MCF 10A (cell line): ENCODE measurements around the gene ATG12. TPM values are rescaled to one million over a fixed set of nuclear protein-coding genes. Genes with fewer than 3 reads are reported as not detected.

ENCODE experiments used
- BruUV-seq: library from RNA; stranded (reverse); fragments of 400-500 nt; replicated peaks from 2 replicates; lab custom pipeline; 2021; lab: Mats Ljungman, UMichigan
- CTCF ChIA-PET: fragments of 300-600 bp; sonication (Branson Sonifier 250); formaldehyde crosslinking; extraction: SDS; loops from one replicate; lab custom pipeline; 2021; ENCODE audit warnings: antibody characterized with exemption, inconsistent platforms; lab: Yijun Ruan, JAX
- POLR2A ChIA-PET: fragments of 300-600, 350-650 bp; sonication (Branson Sonifier 250); formaldehyde crosslinking; extraction: SDS; loops from one replicate; lab custom pipeline; 2020; ENCODE audit warnings: antibody characterized with exemption, inconsistent platforms; lab: Yijun Ruan, JAX
- DNase-seq: peaks from one replicate; pipeline ENCODE4 v3.0.0-alpha.2; 2018; ENCODE audit not compliant: unreplicated experiment
- H3K27ac Mint-ChIP-seq: one replicate; pipeline ENCODE4 v1.8.0; 2022; ENCODE audit warnings: mild to moderate bottlenecking, low read depth, mixed read lengths; ENCODE audit not compliant: unreplicated experiment
- H3K27me3 Mint-ChIP-seq: one replicate; pipeline ENCODE4 v1.8.0; 2022; ENCODE audit warnings: mixed read lengths; ENCODE audit not compliant: insufficient read depth, unreplicated experiment
- H3K36me3 Mint-ChIP-seq: one replicate; pipeline ENCODE4 v1.8.0; 2022; ENCODE audit warnings: mild to moderate bottlenecking, moderate library complexity, mixed read lengths; ENCODE audit not compliant: insufficient read depth, unreplicated experiment
- H3K4me1 Mint-ChIP-seq: one replicate; pipeline ENCODE4 v1.8.0; 2022; ENCODE audit warnings: mixed read lengths; ENCODE audit not compliant: insufficient read depth, unreplicated experiment
- H3K4me3 Mint-ChIP-seq: one replicate; pipeline ENCODE4 v1.8.0; 2022; ENCODE audit warnings: mild to moderate bottlenecking, moderate library complexity, mixed read lengths; ENCODE audit not compliant: unreplicated experiment
- H3K9me3 Mint-ChIP-seq: one replicate; pipeline ENCODE4 v1.8.0; 2022; ENCODE audit warnings: mixed read lengths; ENCODE audit not compliant: unreplicated experiment
- intact Hi-C: fragments of 100-400 bp; cut with micrococcal nuclease; formaldehyde crosslinking; loops from 2 replicates; pipeline ENCODE4 v1.14.1; 2022
- total RNA-seq: library from RNA; stranded (reverse); gene quantifications from 2 replicates; pipeline ENCODE4 v1.2.3, GENCODE V29; 2022
- TF ChIP-seq, protein P1 (sequence below): fragments of 200-600 bp; IDR thresholded peaks from one replicate; pipeline ENCODE4 v1.8.0; 2022; ENCODE audit warnings: antibody characterized with exemption, mild to moderate bottlenecking; ENCODE audit not compliant: unreplicated experiment

The ATG12 gene
- total RNA-seq, 1 experiment from 2014 or later = 42.6 TPM

DNA sequence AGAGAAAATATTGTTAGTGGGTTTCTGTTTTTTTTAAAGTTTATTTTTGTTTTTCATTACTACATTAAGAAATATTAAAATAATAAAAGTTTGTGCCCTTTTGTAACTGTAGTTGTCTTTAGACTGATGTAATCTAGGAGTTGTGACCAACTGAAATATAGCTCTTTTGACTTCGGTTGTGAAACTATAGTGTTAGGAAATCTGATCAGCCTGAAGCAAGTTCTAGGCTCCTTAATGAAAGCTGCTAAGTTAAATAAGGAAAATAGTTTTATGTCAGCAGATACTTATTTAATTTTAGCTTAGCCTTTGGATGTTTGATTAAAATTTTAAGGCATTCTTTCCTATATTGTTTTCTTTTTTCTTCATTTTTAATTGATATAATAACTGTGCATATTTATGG lies 14.6 kb upstream of the ATG12 start:
- peaks cover 34% of the 10 kb centered on the region for H3K4me1 Mint-ChIP-seq
- peaks cover 18% of the 10 kb centered on the region for H3K9me3 Mint-ChIP-seq
- BruUV-seq = no TSS peak
- intact Hi-C loops = no loop called here
- no peak overlapping the region for H3K27ac Mint-ChIP-seq
- peak; percentile 75 for DNase-seq
- H3K4me3 Mint-ChIP-seq = no peak overlapping the region
- no peaks in the 10 kb centered on the region for H3K27me3 Mint-ChIP-seq
- TF ChIP-seq, protein P1, sequence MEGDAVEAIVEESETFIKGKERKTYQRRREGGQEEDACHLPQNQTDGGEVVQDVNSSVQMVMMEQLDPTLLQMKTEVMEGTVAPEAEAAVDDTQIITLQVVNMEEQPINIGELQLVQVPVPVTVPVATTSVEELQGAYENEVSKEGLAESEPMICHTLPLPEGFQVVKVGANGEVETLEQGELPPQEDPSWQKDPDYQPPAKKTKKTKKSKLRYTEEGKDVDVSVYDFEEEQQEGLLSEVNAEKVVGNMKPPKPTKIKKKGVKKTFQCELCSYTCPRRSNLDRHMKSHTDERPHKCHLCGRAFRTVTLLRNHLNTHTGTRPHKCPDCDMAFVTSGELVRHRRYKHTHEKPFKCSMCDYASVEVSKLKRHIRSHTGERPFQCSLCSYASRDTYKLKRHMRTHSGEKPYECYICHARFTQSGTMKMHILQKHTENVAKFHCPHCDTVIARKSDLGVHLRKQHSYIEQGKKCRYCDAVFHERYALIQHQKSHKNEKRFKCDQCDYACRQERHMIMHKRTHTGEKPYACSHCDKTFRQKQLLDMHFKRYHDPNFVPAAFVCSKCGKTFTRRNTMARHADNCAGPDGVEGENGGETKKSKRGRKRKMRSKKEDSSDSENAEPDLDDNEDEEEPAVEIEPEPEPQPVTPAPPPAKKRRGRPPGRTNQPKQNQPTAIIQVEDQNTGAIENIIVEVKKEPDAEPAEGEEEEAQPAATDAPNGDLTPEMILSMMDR = no peak
- CTCF ChIA-PET = interaction anchor here (0.6 to 1.3 kb wide), 6 partner anchors 11 to 597 kb away, joined by 3 to 4 read pairs (median 3); no protein-coding TSS in a partner anchor
- POLR2A ChIA-PET = interaction anchor here (0.6 to 3.1 kb wide), 5 partner anchors 8 to 1836 kb away, joined by 3 to 23 read pairs (median 5); no protein-coding TSS in a partner anchor
- H3K36me3 Mint-ChIP-seq = no peaks in the 10 kb centered on the region

DNA sequence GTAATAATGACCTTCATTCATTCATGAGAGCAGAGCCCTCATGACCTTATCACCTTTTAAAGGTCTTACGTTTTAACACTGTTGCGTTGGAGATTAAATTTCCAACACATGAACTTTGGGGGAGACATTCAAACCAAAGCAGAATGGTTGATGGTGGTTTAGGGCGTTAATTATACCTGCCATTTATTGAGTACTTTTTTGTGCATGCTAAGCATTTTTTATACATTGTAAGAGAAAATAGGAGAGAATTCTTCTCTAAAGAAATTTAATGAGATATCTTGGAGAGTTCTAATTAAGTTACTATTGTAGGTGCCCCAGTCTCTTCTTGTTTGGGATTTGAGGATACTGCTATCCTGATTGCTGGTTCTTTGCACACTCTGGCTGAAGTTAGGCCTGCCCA lies 12.8 kb upstream of the ATG12 start:
- TF ChIP-seq, protein P1 = no peak
- H3K4me3 Mint-ChIP-seq = no peak overlapping the region
- CTCF ChIA-PET = no interaction called here
- H3K27ac Mint-ChIP-seq = no peak overlapping the region
- BruUV-seq = no TSS peak
- peaks cover 35% of the 10 kb centered on the region for H3K4me1 Mint-ChIP-seq
- H3K9me3 Mint-ChIP-seq = peaks cover 18% of the 10 kb centered on the region
- intact Hi-C loops = no loop called here
- no peak for DNase-seq
- no peaks in the 10 kb centered on the region for H3K27me3 Mint-ChIP-seq
- H3K36me3 Mint-ChIP-seq = no peaks in the 10 kb centered on the region
- POLR2A ChIA-PET = interaction anchor here (1.3 kb wide), 1 partner anchor 11 kb away, joined by 5 read pairs; no protein-coding TSS in a partner anchor

DNA sequence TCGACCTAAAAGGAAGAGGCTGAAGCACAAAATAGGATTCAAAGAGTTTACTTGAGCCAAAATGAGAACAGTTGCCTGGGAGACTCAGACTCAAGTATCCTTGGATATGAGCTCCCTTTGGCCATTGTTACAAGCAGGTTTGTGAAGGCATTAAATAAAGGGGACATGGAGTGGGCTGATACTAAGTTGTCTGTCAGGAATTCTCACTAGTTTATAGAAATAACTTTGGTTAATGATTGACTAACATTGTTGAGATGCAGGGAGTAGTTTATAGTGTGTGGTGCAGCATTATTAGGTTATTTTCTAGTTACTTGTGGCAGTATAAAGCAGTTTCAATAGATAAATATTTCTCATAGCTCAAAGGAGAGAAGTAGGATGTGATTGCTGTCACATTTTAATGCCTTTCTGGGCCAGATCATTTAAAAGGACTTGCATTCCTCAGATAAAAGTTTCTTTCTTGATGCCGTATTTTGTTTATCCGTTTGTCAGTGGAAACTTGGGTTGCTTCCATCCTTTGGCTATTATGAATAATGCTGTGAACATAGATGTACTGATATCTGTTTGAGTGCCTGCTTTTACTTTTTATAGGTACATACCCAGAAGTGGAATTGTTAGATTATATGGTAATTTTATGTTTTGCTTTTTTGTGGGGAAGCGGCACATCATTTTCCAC lies 9.5 kb upstream of the ATG12 start:
- intact Hi-C loops = no loop called here
- TF ChIP-seq, protein P1 = no peak
- CTCF ChIA-PET = no interaction called here
- no peak for DNase-seq
- BruUV-seq = no TSS peak
- Mint-ChIP-seq H3K27me3 (no peaks in the 10 kb centered on the region), H3K27ac (no peak overlapping the region), H3K36me3 (no peaks in the 10 kb centered on the region), H3K4me1 (peaks cover 32% of the 10 kb centered on the region), H3K9me3 (peaks cover 18% of the 10 kb centered on the region), H3K4me3 (no peak overlapping the region)
- POLR2A ChIA-PET = interaction anchor here (1.1 kb wide), 1 partner anchor 10 kb away, joined by 3 read pairs; the partner anchor contains the start of gene ATG12

DNA sequence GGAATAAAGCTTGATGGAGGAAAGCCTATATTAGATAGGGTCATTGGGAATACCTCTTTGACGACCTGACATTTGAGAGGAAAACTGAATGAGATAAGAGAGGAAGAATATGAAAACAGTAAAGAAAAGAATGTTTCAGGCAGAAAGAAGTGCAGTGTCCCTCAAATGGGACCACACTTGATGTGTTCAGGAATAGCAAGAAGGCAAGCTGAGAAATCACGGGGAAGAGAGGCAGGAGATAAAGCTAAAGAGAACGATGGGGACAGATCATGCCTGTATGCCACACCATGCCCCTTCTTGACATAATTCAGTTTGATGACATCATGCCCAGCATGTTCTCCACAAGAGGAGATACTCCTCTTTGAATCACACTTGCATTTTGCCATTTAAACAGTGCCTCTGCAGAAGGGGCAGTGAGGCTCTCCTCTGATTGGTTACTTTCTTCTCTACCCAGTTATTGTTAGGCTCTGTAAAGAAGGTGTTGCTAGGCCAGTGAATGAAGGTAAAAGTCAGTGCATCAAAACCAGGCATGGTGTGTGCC lies 8.0 kb upstream of the ATG12 start:
- BruUV-seq = no TSS peak
- Mint-ChIP-seq H3K36me3 (no peaks in the 10 kb centered on the region), H3K9me3 (peaks cover 11% of the 10 kb centered on the region), H3K4me1 (peaks cover 31% of the 10 kb centered on the region), H3K27me3 (no peaks in the 10 kb centered on the region), H3K27ac (no peak overlapping the region), H3K4me3 (no peak overlapping the region)
- TF ChIP-seq, protein P1 = no peak
- intact Hi-C loops = no loop called here
- ChIA-PET POLR2A (interaction anchor here (0.5 to 4.0 kb wide), 3 partner anchors 7 to 409 kb away, joined by 3 to 23 read pairs (median 4); partner anchors contain the start of genes AP3S1 and ATG12), CTCF (interaction anchor here (1.1 to 1.2 kb wide), 2 partner anchors 37 to 224 kb away, joined by 3 read pairs; no protein-coding TSS in a partner anchor)
- DNase-seq = no peak
